Measurements from ENCODE around the gene USP48.

The USP48 gene

DNA sequence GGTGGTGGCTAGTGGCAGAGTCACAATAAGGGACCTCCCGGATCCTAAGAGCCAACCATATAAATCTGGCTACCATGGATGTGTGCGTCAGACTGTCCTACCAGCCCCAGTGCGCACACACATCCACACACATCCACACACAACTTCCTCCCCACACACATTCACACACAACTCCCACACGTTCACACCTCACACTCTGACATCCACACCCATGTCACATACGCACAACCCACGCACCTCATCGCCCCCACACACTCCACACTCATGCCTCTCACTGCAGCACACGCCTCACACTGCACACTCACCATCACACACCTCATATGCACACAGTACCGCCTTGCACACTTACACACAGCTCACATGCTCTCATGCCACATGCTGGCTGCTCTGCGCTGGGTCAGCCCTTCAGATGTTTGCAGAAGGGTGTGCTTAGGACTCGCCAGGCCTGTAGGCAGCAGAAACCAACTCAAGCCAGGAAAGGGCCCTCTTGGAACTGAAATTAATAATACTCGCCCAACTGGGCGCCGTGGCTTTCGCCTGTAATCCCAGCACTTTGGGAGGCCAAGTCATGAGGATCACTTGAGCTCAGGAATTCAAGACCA lies 32.1 kb upstream of the USP48 start:
- 0 out of 2 replicates have a peak overlapping the region, but pooled peaks have one; percentile 10 for H3K4me3 ChIP-seq (ENCODE audit: low read depth, low read length)
- DNase-seq (ENCODE audit: low read depth): no peak
- TF ChIP-seq, protein P1, sequence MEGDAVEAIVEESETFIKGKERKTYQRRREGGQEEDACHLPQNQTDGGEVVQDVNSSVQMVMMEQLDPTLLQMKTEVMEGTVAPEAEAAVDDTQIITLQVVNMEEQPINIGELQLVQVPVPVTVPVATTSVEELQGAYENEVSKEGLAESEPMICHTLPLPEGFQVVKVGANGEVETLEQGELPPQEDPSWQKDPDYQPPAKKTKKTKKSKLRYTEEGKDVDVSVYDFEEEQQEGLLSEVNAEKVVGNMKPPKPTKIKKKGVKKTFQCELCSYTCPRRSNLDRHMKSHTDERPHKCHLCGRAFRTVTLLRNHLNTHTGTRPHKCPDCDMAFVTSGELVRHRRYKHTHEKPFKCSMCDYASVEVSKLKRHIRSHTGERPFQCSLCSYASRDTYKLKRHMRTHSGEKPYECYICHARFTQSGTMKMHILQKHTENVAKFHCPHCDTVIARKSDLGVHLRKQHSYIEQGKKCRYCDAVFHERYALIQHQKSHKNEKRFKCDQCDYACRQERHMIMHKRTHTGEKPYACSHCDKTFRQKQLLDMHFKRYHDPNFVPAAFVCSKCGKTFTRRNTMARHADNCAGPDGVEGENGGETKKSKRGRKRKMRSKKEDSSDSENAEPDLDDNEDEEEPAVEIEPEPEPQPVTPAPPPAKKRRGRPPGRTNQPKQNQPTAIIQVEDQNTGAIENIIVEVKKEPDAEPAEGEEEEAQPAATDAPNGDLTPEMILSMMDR (IDR thresholded peaks at IDR 0.05; ENCODE audit: insufficient read depth, low read depth, low read length, missing control alignments): no peak

DNA sequence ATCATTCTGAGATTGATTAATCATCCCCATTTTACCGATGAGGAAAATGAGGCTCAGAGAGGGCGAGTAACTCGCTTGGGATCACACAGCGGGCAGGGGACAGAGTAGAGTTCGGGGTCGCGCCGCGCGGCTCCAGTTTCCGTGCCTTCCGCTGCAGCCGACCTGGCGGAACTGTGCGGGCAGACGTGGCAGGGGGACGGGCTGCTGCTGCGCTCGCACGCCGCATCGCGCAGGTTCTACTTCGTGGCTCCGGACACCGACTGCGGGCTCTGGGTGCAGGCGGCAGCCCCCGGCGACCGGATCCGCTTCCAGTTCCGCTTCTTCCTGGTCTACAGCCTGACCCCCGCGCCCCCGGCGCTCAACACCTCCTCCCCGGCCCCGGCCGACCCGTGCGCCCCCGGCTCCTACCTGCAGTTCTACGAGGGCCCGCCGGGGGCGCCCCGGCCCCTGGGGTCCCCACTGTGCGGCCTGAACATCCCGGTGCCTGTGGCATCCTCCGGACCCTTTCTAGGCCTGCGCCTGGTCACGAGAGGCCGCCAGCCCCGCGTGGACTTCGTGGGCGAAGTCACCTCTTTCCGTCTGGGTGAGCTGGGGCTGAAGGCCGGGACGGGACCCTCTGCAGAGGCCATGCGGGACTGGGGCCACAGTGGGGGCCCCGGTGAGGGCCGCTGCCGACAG lies 31.4 kb upstream of the USP48 start:
- peak overlapping the region; percentile 41 for H3K4me3 ChIP-seq (ENCODE audit: low read depth, low read length)
- peak; percentile 51 for DNase-seq (ENCODE audit: low read depth)
- TF ChIP-seq, protein P1 (IDR thresholded peaks at IDR 0.05; ENCODE audit: insufficient read depth, low read depth, low read length, missing control alignments): peak; percentile 73

DNA sequence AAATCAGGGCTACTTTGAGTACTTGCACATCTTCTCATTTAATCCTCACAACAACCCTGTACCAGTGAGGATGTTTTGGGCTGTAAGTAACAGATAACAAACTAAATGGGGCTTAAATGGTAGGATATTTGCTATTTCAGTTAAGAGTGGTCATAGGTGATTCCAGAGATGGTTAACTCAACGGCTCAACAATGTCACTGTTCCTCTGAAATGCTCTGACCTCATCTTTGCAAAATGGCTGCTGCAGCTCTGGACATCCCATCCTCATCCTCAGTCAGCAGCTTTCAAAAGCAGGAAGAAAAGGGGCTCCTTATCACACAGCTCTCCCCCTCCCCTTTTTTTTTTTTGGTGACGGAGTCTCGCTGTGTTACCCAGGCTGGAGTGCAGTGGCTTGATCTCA lies 30.6 kb upstream of the USP48 start:
- TF ChIP-seq, protein P1 (IDR thresholded peaks at IDR 0.05; ENCODE audit: insufficient read depth, low read depth, low read length, missing control alignments): no peak
- no peak for DNase-seq (ENCODE audit: low read depth)
- H3K4me3 ChIP-seq (ENCODE audit: low read depth, low read length): no peak overlapping the region

DNA sequence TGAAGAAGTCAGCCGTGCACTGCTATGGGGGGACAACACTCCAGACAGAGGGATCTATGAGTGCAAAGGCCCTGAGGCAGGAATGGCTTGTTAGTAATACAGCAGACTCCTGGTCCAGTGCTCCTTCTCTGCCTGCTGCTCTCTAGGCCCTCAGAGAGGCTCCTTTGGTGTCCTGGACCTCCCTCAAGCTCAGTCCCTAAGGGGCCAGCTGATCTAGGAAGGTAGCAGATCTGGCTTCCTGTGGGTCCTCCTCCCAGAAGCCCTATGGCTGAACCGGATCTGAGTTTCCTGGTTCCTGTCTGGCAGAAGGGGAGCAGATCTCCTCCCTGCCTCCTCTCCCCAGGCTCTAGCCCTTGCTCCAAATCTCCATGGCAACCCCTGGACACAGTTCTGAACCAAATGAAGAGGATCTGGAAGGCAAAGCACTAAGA lies 28.9 kb upstream of the USP48 start, which contains the start of gene LDLRAD2:
Gene LDLRAD2 (plus strand): TSS at position 391 of the 431 bp plus-strand sequence. CDS start 187 bp downstream, outside the sequence.
- no peak within 1 kb of the TSS for H3K4me3 ChIP-seq (ENCODE audit: low read depth, low read length)
- TF ChIP-seq, protein P1 (IDR thresholded peaks at IDR 0.05; ENCODE audit: insufficient read depth, low read depth, low read length, missing control alignments): no peak
- DNase-seq (ENCODE audit: low read depth): no peak

DNA sequence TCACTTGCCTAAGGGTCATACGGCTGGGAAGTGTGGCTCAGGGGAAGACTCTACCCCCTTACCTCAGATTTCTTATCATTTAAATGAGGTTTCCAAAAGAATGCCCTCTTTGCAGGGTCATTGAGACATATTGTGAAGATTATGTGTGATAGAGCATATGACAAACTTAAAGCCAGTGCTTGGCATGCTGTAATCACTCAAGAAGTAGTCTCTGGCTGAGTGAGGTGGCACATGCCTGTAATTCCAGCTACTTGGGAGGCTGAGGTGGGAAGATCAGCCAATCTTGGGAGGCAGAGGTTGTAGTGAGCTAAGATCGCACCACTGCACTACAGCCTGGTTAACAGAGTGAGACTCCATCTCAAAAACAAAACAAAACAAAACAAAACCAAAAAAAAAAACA lies 21.6 kb upstream of the USP48 start:
- no peak for DNase-seq (ENCODE audit: low read depth)
- TF ChIP-seq, protein P1 (IDR thresholded peaks at IDR 0.05; ENCODE audit: insufficient read depth, low read depth, low read length, missing control alignments): no peak
- no peak overlapping the region for H3K4me3 ChIP-seq (ENCODE audit: low read depth, low read length)

DNA sequence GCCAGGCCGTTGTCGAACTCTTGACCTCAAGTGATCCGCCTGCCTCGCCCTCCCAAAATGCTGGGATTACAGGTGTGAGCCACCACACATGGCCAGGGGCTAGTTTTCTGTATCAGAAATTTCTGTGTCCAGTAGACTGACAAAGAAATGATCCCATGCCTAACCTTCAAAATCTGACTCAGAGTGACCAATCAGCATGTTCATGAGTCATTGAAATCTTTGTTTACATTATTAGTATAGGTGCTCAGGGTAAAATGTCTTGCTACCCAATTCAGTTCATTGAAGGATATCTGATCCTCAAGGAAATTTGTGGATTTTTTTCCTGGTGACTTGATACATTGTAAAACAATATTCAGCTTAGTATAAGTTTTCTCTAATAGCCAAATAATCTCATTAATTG lies 18.2 kb upstream of the USP48 start:
- TF ChIP-seq, protein P1 (IDR thresholded peaks at IDR 0.05; ENCODE audit: insufficient read depth, low read depth, low read length, missing control alignments): no peak
- no peak for DNase-seq (ENCODE audit: low read depth)
- H3K4me3 ChIP-seq (ENCODE audit: low read depth, low read length): no peak overlapping the region
